ENCODE results near the gene GREM2. TPM values are rescaled to one million over a fixed set of nuclear protein-coding genes. Genes with fewer than 3 reads are reported as not detected.

Gene GREM2
- total RNA-seq, 1 donor from 2014 or later, result 1.2 TPM

DNA sequence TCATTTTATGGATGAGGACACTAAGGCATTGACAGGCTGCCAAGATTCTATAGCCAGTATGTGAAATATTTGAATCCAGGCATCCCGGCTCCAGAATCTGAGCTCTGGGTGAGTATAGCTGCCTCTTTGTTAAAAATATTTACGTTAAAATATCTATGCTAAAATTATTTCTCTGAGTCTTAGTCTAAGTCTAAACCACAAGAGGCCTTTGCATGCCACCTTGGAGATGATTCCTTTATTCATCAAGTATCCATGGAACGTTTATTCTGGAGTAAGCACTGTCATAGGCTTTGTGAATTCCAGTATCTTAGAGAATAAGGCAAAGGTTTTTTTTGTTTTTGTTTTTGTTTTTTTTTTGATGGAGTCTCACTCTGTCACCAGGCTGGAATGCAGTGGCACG, 116.4 kb downstream of the GREM2 start:
- Histone ChIP-seq H3K27me3 (no peaks in the 10 kb centered on the region), H3K4me3 (no peak overlapping the region), H3K36me3 (no peaks in the 10 kb centered on the region), H3K9me3 (no peaks in the 10 kb centered on the region), H3K27ac (no peak overlapping the region), H3K4me1 (no peaks in the 10 kb centered on the region)
- intact Hi-C loops (cut with DNase I), result no loop called here
- DNase-seq (ENCODE audit: extremely low spot score in 2 of 2), result no peak
- TF ChIP-seq, protein P1, sequence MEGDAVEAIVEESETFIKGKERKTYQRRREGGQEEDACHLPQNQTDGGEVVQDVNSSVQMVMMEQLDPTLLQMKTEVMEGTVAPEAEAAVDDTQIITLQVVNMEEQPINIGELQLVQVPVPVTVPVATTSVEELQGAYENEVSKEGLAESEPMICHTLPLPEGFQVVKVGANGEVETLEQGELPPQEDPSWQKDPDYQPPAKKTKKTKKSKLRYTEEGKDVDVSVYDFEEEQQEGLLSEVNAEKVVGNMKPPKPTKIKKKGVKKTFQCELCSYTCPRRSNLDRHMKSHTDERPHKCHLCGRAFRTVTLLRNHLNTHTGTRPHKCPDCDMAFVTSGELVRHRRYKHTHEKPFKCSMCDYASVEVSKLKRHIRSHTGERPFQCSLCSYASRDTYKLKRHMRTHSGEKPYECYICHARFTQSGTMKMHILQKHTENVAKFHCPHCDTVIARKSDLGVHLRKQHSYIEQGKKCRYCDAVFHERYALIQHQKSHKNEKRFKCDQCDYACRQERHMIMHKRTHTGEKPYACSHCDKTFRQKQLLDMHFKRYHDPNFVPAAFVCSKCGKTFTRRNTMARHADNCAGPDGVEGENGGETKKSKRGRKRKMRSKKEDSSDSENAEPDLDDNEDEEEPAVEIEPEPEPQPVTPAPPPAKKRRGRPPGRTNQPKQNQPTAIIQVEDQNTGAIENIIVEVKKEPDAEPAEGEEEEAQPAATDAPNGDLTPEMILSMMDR (IDR thresholded peaks at IDR 0.05), result no peak
- TF ChIP-seq POLR2AphosphoS5 (IDR thresholded peaks at IDR 0.05; ENCODE audit: insufficient read depth in 1 of 2, low read depth in 1 of 2), result no peak
- TF ChIP-seq POLR2A (IDR thresholded peaks at IDR 0.05), result no peak

DNA sequence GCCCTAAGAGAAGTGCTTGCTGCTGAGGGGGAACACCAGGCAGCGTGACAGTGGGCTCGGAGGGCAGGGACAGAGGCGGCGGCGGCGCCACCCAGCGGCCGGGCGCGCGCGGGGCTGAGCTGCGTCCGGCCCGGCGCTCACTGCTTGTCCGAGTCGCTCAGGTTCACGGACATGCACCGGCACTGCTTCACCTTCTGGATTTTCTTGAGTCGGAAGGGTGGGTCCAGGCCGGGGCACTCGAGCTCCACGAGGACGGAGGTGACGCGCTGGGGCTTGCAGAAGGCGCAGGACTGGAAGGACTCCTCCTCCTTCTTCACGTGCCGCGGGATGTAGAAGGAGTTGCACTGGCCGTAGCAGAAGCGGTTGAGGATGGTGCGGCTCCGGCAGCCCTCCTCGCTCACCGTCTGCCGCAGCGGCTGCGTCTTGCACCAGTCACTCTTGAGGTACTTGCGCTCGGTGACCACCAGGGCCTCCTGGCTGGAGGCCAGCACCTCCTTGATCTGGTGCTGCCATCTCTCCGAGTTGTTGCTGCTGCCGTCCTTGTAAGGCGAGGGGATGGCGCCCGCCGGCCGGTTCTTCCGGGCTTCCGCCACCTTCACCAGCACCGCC, 119.0 kb downstream of the GREM2 start:
- Histone ChIP-seq H3K4me3 (no peak overlapping the region), H3K4me1 (no peaks in the 10 kb centered on the region), H3K27me3 (no peaks in the 10 kb centered on the region), H3K27ac (no peak overlapping the region), H3K9me3 (no peaks in the 10 kb centered on the region), H3K36me3 (no peaks in the 10 kb centered on the region)
- DNase-seq (ENCODE audit: extremely low spot score in 2 of 2), result no peak
- TF ChIP-seq, protein P1 (IDR thresholded peaks at IDR 0.05), result no peak
- TF ChIP-seq POLR2A (IDR thresholded peaks at IDR 0.05), result no peak
- no peak for TF ChIP-seq POLR2AphosphoS5 (IDR thresholded peaks at IDR 0.05; ENCODE audit: insufficient read depth in 1 of 2, low read depth in 1 of 2)
- intact Hi-C loops (cut with DNase I), result no loop called here

DNA sequence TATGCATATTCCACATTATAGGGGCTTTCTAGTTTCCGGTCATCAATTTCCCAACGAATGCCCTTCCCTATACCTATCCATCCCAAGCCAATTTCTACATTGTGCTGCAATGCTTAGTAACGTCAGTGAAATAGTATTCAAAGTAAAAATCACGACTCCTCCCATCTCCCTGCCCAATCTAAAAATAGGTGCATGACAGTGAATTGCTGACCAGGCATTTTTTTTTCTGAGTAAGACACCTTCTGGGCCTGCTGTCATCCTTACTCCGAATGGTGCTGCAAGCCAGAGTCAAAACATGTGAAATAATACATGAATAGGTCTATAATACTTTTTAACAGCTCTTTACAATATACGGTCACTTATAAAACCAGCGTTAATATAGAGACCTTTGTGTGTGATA, 120.2 kb downstream of the GREM2 start:
- DNase-seq (ENCODE audit: extremely low spot score in 2 of 2), result no peak

DNA sequence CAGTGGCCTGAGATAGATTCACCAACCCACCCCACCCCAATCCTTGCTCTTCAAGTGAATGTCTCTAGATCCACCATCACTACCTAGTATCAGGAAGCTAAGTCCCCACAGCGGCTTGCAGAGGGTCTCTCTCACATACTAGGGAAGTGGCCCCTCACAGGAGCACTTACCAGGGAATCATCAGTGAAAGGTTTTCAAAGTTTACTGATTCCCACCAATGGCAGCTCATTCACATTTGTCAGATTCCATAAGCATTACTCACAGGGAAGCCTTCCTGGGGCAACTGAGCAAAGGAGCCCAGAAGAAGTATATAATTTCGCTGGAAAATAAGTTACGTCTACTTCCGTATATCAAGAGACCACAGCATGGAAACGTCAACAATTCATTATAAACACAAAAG, 120.8 kb downstream of the GREM2 start:
- TF ChIP-seq, protein P1 (IDR thresholded peaks at IDR 0.05), result no peak
- no peak for TF ChIP-seq POLR2A (IDR thresholded peaks at IDR 0.05)
- TF ChIP-seq POLR2AphosphoS5 (IDR thresholded peaks at IDR 0.05; ENCODE audit: insufficient read depth in 1 of 2, low read depth in 1 of 2), result no peak
- intact Hi-C loops (cut with DNase I), result no loop called here
- no peaks in the 10 kb centered on the region for H3K9me3 ChIP-seq
- no peak overlapping the region for H3K27ac ChIP-seq
- no peaks in the 10 kb centered on the region for H3K36me3 ChIP-seq
- no peak for DNase-seq (ENCODE audit: extremely low spot score in 2 of 2)
- H3K27me3 ChIP-seq, result no peaks in the 10 kb centered on the region
- no peak overlapping the region for H3K4me3 ChIP-seq
- no peaks in the 10 kb centered on the region for H3K4me1 ChIP-seq

More for the DNA sequence above, 120.2 kb downstream of the GREM2 start:
- intact Hi-C loops (cut with DNase I), result no loop called here
- H3K4me3 ChIP-seq, result no peak overlapping the region
- H3K27ac ChIP-seq, result no peak overlapping the region
- H3K27me3 ChIP-seq, result no peaks in the 10 kb centered on the region
- no peaks in the 10 kb centered on the region for H3K36me3 ChIP-seq
- no peak for TF ChIP-seq POLR2AphosphoS5 (IDR thresholded peaks at IDR 0.05; ENCODE audit: insufficient read depth in 1 of 2, low read depth in 1 of 2)
- TF ChIP-seq, protein P1 (IDR thresholded peaks at IDR 0.05), result no peak
- no peak for TF ChIP-seq POLR2A (IDR thresholded peaks at IDR 0.05)
- no peaks in the 10 kb centered on the region for H3K9me3 ChIP-seq
- no peaks in the 10 kb centered on the region for H3K4me1 ChIP-seq

DNA sequence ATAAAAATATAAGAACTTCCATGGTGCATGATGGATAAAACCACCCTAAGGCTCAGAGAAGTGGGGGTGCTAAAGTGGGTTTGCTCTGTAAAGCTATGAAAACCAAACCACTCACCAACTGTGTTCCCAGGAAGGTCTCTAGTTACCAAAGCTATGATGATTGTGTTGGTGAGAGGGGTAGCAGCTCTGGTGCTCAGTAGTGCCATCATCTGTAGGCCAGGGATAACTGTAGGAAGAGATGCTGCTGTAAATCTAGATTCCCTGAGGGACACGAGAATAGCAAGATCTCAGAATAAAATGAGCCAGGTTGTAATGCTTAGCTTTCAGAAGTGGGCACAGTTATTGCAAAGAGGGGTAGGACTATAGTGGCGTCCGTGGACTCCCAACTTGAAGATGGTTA, 124.5 kb downstream of the GREM2 start:
- H3K4me3 ChIP-seq, result no peak overlapping the region
- intact Hi-C loops (cut with DNase I), result no loop called here
- H3K4me1 ChIP-seq, result no peaks in the 10 kb centered on the region
- no peaks in the 10 kb centered on the region for H3K27me3 ChIP-seq
- H3K27ac ChIP-seq, result no peak overlapping the region
- no peaks in the 10 kb centered on the region for H3K9me3 ChIP-seq
- TF ChIP-seq POLR2AphosphoS5 (IDR thresholded peaks at IDR 0.05; ENCODE audit: insufficient read depth in 1 of 2, low read depth in 1 of 2), result no peak
- TF ChIP-seq, protein P1 (IDR thresholded peaks at IDR 0.05), result no peak
- no peak for TF ChIP-seq POLR2A (IDR thresholded peaks at IDR 0.05)
- H3K36me3 ChIP-seq, result no peaks in the 10 kb centered on the region
- DNase-seq (ENCODE audit: extremely low spot score in 2 of 2), result no peak
